Activated CD8-positive, alpha-beta memory T cell treated with anti-CD3 and anti-CD28 coated beads for 24 hours (primary cell): ENCODE data around the gene ZSCAN22.
"Not testable (repeated sequence)": the region's sequence is repeated elsewhere in the genome, so short reads cannot be mapped to it uniquely, and the experiment has no call there.

Experiments
- DNase-seq: peaks from one replicate; pipeline ENCODE4 v3.0.0-alpha.2; 2020

The ZSCAN22 gene

GRCh38 chr19:58352760-58353671 lies 26.2 kb downstream of the ZSCAN22 start, which contains the start of gene A1BG:
Gene A1BG, minus strand, starts transcription at chr19:58353492. Its CDS starts 55 bp downstream, at chr19:58353437.
- DNase-seq = no peak

GRCh38 chr19:58353717-58354477 lies 27.1 kb downstream of the ZSCAN22 start:
- DNase-seq = no peak

- no peak for DNase-seq
These were observed 27.8 kb downstream of the ZSCAN22 start for GRCh38 chr19:58354478-58355030.

- DNase-seq = no peak
These were observed 28.5 kb downstream of the ZSCAN22 start for GRCh38 chr19:58355215-58355796.

- DNase-seq = peak; percentile 82
These were observed 29.3 kb downstream of the ZSCAN22 start for GRCh38 chr19:58355908-58356765.

GRCh38 chr19:58356766-58357480 lies 30.1 kb downstream of the ZSCAN22 start:
- no peak for DNase-seq

GRCh38 chr19:58357481-58358145 lies 30.8 kb downstream of the ZSCAN22 start:
- DNase-seq = no peak

- DNase-seq = peak; percentile 85
These were observed 35.1 kb downstream of the ZSCAN22 start for GRCh38 chr19:58361900-58362271.

GRCh38 chr19:58362272-58362994 lies 35.6 kb downstream of the ZSCAN22 start, which contains the start of gene ZNF497:
Gene ZNF497, minus strand, starts transcription at chr19:58362751. Its CDS starts 5,116 bp downstream, at chr19:58357635.
- peak; percentile 97 for DNase-seq

- no peak for DNase-seq
These were observed 37.4 kb downstream of the ZSCAN22 start for GRCh38 chr19:58364146-58364545.

- DNase-seq = no peak
These were observed 40.0 kb downstream of the ZSCAN22 start for GRCh38 chr19:58366585-58367430.

- DNase-seq = no peak
These were observed 41.1 kb downstream of the ZSCAN22 start for GRCh38 chr19:58367698-58368454.

- no peak for DNase-seq
These were observed 42.0 kb downstream of the ZSCAN22 start for GRCh38 chr19:58368561-58369360.

GRCh38 chr19:58372311-58373133 lies 45.7 kb downstream of the ZSCAN22 start:
- DNase-seq = no peak

- no peak for DNase-seq
These were observed 47.4 kb downstream of the ZSCAN22 start for GRCh38 chr19:58374200-58374599.

- not testable (repeated sequence) for DNase-seq
These were observed 49.9 kb downstream of the ZSCAN22 start for GRCh38 chr19:58376724-58377123.
